ENCODE measurements around the gene UNC5C. TPM values are rescaled to one million over a fixed set of nuclear protein-coding genes. Genes with fewer than 3 reads are reported as not detected.

UNC5C gene
- total and polyA plus RNA-seq, 2 of the 4 experiments (the other 2 are of a cell fraction), result under 0.01 TPM

GRCh38 chr4:95243892-95244291 lies 304.9 kb downstream of the UNC5C start:
- intact Hi-C loops (cut with micrococcal nuclease) (no loop called here), in situ Hi-C loops (cut with MboI; ENCODE audit: low sequenced_read_pairs) (no loop called here), dilution Hi-C loops (cut with HindIII; ENCODE audit: low sequenced_read_pairs, unreplicated experiment) (no loop called here)
- no CpG with 5 or more reads among the region's 1 CpG for WGBS, 2 experiments (ENCODE audit: extremely low coverage in 2 of 2, insufficient read length in 1 of 2)
- no peak overlapping the region for H3K14ac ChIP-seq (replicated peaks; ENCODE audit: low read depth, low read length)
- H3K9me1 ChIP-seq (ENCODE audit: insufficient read depth, low read length), result no peaks in the 10 kb centered on the region
- H2AK9ac ChIP-seq (replicated peaks; ENCODE audit: low read depth, low read length, poor library complexity), result no peak overlapping the region
- no peak overlapping the region for H3K4me2 ChIP-seq (ENCODE audit: low read depth, low read length)
- H4K20me1 ChIP-seq (ENCODE audit: insufficient read depth, low read length), result no peaks in the 10 kb centered on the region
- no peak overlapping the region for H3K23ac ChIP-seq (ENCODE audit: low read depth, low read length)
- H4K8ac ChIP-seq (ENCODE audit: low read depth in 2 of 2, low read length in 2 of 2), result no peak overlapping the region
- no peak overlapping the region for H3K56ac ChIP-seq (ENCODE audit: extremely low read depth, insufficient read depth, low read length)
- no peak overlapping the region for H2AFZ ChIP-seq (replicated peaks; ENCODE audit: low read length, poor library complexity)
- H3K27ac ChIP-seq (ENCODE audit: insufficient read depth, low read length), result no peak overlapping the region
- no peak overlapping the region for H2BK20ac ChIP-seq (ENCODE audit: low read depth, low read length)
- ChIA-PET CTCF (interaction anchor here (1.0 kb wide), 1 partner anchor 12 kb away, joined by 4 read pairs; no protein-coding TSS in a partner anchor), POLR2A (ENCODE audit: unreplicated experiment) (no interaction called here)
- H3K27me3 ChIP-seq (ENCODE audit: control insufficient read depth, insufficient read depth, low read length), result no peaks in the 10 kb centered on the region
- no peak overlapping the region for H3K4me3 ChIP-seq (ENCODE audit: insufficient read depth, low read depth, low read length)
- TF ChIP-seq RCOR1 (IDR thresholded peaks at IDR 0.05; ENCODE audit: insufficient replicate concordance, low read length) (no peak), MAZ (IDR thresholded peaks at IDR 0.05; ENCODE audit: borderline replicate concordance, low read depth, low read length) (no peak), POLR2A (IDR thresholded peaks at IDR 0.05; ENCODE audit: low read depth, low read length) (no peak), NFE2L2 (IDR thresholded peaks at IDR 0.05; ENCODE audit: low read depth, low read length) (no peak), ELK1 (IDR thresholded peaks at IDR 0.05; ENCODE audit: borderline replicate concordance, low read depth, low read length) (no peak), MXI1 (IDR thresholded peaks at IDR 0.05; ENCODE audit: borderline replicate concordance, low read depth, low read length) (no peak)
- H3K18ac ChIP-seq (ENCODE audit: low read depth, low read length), result no peak overlapping the region
- no peak overlapping the region for H4K91ac ChIP-seq (ENCODE audit: insufficient read depth, low read depth, low read length)
- H2AK5ac ChIP-seq (ENCODE audit: low read depth, low read length), result no peak overlapping the region
- no peak overlapping the region for H2BK15ac ChIP-seq (ENCODE audit: low read depth, low read length)
- no peak overlapping the region for H3K9ac ChIP-seq (ENCODE audit: low read depth, low read length)
- H3K4ac ChIP-seq (ENCODE audit: low read depth, low read length), result no peak overlapping the region
- DNase-seq (no peak), ATAC-seq (ENCODE audit: low read depth) (no peak)
- BruUV-seq (replicated peaks), result no TSS peak
- no peaks in the 10 kb centered on the region for H3K36me3 ChIP-seq (ENCODE audit: control insufficient read depth, insufficient read depth, low read length)
- H3K79me1 ChIP-seq (ENCODE audit: low read depth in 1 of 2, low read length in 2 of 2), result no peaks in the 10 kb centered on the region
- no peaks in the 10 kb centered on the region for H3K9me3 ChIP-seq (ENCODE audit: control insufficient read depth, insufficient read depth, low read length)
- no peak overlapping the region for H2BK120ac ChIP-seq (ENCODE audit: low read depth, low read length)
- no peak overlapping the region for H2BK5ac ChIP-seq (ENCODE audit: low read depth, low read length, poor library complexity, severe bottlenecking)
- no peak overlapping the region for H4K5ac ChIP-seq (ENCODE audit: low read depth, low read length)
- H3K4me1 ChIP-seq (ENCODE audit: control insufficient read depth, insufficient read depth, low read length), result no peaks in the 10 kb centered on the region
